Measurements from ENCODE around the gene ACBD6. TPM values are rescaled to one million over a fixed set of nuclear protein-coding genes. Genes with fewer than 3 reads are reported as not detected.
"Not testable (repeated sequence)": the region's sequence is repeated elsewhere in the genome, so short reads cannot be mapped to it uniquely, and the experiment has no call there.

The ACBD6 gene
- total RNA-seq (2014; rRNA removed; shearing (Covaris generic)) (27.3 and 45.9 TPM in 2 replicates), polyA plus RNA-seq (2016; fragmentation: Nextera tagmentation; extraction: Ambion mirVana) (41.0 and 44.2 TPM in 2 replicates)

DNA sequence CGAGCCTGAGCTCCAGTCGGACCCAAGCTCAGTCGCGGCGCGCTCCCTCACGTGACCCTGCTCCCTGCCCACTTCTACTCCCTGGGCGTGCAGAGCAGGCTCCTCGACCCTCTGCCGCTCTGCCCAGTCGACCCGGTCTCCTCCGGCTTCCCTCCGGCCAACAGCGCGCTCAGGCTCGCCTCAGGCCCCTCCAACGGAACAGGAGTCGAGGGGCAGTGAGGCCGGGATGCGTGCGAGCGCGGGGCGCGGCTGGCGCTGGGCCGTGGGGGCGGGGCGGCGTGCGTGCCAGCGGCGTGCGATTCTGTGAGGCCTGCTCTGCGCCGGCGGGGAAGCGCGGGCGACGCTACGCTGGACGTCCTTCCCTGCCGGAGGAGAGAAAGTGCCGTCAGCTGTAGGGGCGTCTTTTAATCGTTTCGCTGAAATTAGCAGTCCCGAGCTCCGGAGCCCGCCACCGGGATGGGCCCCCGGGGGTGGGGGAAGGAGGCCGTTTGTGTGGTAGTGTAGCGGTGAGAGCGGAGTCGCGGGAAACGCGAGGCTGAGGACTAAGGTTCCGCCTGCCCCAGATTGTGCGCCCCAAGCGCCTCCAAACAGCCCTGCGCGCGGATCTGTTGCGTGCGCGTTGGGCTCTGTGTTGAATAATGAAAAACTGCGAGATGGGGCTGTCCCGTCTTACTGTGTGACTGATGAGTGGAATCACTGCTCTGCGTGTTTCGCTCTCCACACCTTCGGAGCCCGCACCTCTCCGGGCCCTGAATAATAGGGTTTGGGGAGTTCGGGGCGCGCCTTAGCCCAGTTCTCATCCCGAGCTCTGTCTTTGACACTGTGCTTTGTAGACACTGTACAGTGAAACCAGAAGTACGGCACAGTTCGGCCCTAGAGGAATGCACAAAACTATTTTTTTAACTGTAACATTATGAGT lies at the start of gene ACBD6:
TSS of gene ACBD6 (minus strand) at position 217 of the 919 bp plus-strand sequence. CDS start 311 bp downstream, outside the sequence.
- Histone ChIP-seq H3K9ac (peak within 1 kb of the TSS; percentile 95), H3K27me3 (replicated peaks; ENCODE audit: insufficient read depth) (no peaks in the 10 kb centered on the region), H3K4me1 (ENCODE audit: insufficient read depth) (peaks cover 30% of the 10 kb centered on the region), H3K9me3 (ENCODE audit: low read depth) (no peaks in the 10 kb centered on the region), H3K9me2 (ENCODE audit: insufficient read depth) (no peaks in the 10 kb centered on the region), H2AFZ (peak within 1 kb of the TSS; percentile 99), H3F3A (ENCODE audit: insufficient read depth) (peaks cover 12% of the 10 kb centered on the region), H3K79me2 (ENCODE audit: insufficient read depth) (peaks cover 45% of the 10 kb centered on the region), H3K36me3 (ENCODE audit: low read depth) (0 out of 2 replicates have a peak, but pooled peaks cover 4% of the 10 kb centered on the region), H3K27ac (peak within 1 kb of the TSS; percentile 92), H4K20me1 (ENCODE audit: insufficient read depth) (no peaks in the 10 kb centered on the region), H3K4me2 (ENCODE audit: unreplicated experiment) (peak within 1 kb of the TSS; percentile 95), H3K4me3 (peak within 1 kb of the TSS; percentile 98)
- in situ Hi-C loops (cut with MboI), result no loop called here
- DNase-seq, result peak; percentile 96
- WGBS, 2 experiments (ENCODE audit: low coverage in 1 of 2, low lambda C conversion rate in 2 of 2, missing lambda C conversion rate in 2 of 2), result 1 to 2% methylated on average over 79 to 83 of the region's 83 CpGs
- TF ChIP-seq EZH2 (IDR thresholded peaks at IDR 0.05; ENCODE audit: insufficient read depth, poor library complexity, severe bottlenecking) (no peak), EZH2phosphoT487 (IDR thresholded peaks at IDR 0.05; ENCODE audit: insufficient read depth, low read depth) (no peak)

- in situ Hi-C loops (cut with MboI), result no loop called here
- 52 to 63% methylated on average over 1 of the region's 1 CpG for WGBS, 2 experiments (ENCODE audit: low coverage in 1 of 2, low lambda C conversion rate in 2 of 2, missing lambda C conversion rate in 2 of 2)
- DNase-seq, result no peak
- Histone ChIP-seq H3K4me2 (ENCODE audit: unreplicated experiment) (no peak overlapping the region), H3K36me3 (ENCODE audit: low read depth) (no peaks in the 10 kb centered on the region), H3K9ac (no peak overlapping the region), H2AFZ (no peak overlapping the region), H3K4me1 (ENCODE audit: insufficient read depth) (no peaks in the 10 kb centered on the region), H3K27ac (no peak overlapping the region), H3K4me3 (no peak overlapping the region), H3K79me2 (ENCODE audit: insufficient read depth) (no peaks in the 10 kb centered on the region), H3K9me2 (ENCODE audit: insufficient read depth) (no peaks in the 10 kb centered on the region), H3F3A (ENCODE audit: insufficient read depth) (no peaks in the 10 kb centered on the region), H4K20me1 (ENCODE audit: insufficient read depth) (no peaks in the 10 kb centered on the region), H3K27me3 (replicated peaks; ENCODE audit: insufficient read depth) (no peaks in the 10 kb centered on the region), H3K9me3 (ENCODE audit: low read depth) (no peaks in the 10 kb centered on the region)
- no peak for TF ChIP-seq EZH2 (IDR thresholded peaks at IDR 0.05; ENCODE audit: insufficient read depth, poor library complexity, severe bottlenecking)
- TF ChIP-seq EZH2phosphoT487 (IDR thresholded peaks at IDR 0.05; ENCODE audit: insufficient read depth, low read depth), result no peak
These were observed 49.6 kb upstream of the ACBD6 start for GRCh38 chr1:180551997-180552396.

DNA sequence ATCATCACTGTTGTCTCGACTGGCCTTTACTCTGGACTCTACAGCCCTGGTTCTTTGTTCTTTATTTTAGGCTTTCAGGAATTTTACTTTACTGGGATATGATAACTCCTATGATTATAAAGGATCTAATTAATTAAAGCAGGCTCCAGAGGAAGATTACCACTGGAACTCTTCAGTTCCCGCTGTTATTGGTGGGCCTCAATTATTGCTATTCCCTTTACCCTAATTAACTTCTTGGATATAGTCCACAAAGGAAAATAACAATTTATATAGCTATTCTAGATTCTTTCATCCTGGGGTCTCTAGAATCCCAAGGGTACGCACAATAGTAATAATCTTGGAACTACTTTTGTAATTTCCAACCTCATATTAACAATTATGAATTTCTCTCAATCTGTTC lies 47.9 kb upstream of the ACBD6 start:
- in situ Hi-C loops (cut with MboI), result no loop called here
- Histone ChIP-seq H3F3A (ENCODE audit: insufficient read depth) (no peaks in the 10 kb centered on the region), H4K20me1 (ENCODE audit: insufficient read depth) (no peaks in the 10 kb centered on the region), H3K4me3 (no peak overlapping the region), H3K36me3 (ENCODE audit: low read depth) (no peaks in the 10 kb centered on the region), H3K4me2 (ENCODE audit: unreplicated experiment) (no peak overlapping the region), H3K9me2 (ENCODE audit: insufficient read depth) (no peaks in the 10 kb centered on the region), H3K9me3 (ENCODE audit: low read depth) (no peaks in the 10 kb centered on the region), H3K27ac (no peak overlapping the region), H3K9ac (no peak overlapping the region), H3K4me1 (ENCODE audit: insufficient read depth) (no peaks in the 10 kb centered on the region), H3K27me3 (replicated peaks; ENCODE audit: insufficient read depth) (no peaks in the 10 kb centered on the region), H3K79me2 (ENCODE audit: insufficient read depth) (no peaks in the 10 kb centered on the region), H2AFZ (no peak overlapping the region)
- no peak for TF ChIP-seq EZH2phosphoT487 (IDR thresholded peaks at IDR 0.05; ENCODE audit: insufficient read depth, low read depth)
- no peak for TF ChIP-seq EZH2 (IDR thresholded peaks at IDR 0.05; ENCODE audit: insufficient read depth, poor library complexity, severe bottlenecking)
- WGBS, 2 experiments (ENCODE audit: low coverage in 1 of 2, low lambda C conversion rate in 2 of 2, missing lambda C conversion rate in 2 of 2), result 64 to 71% methylated on average over 3 of the region's 3 CpGs
- no peak for DNase-seq

- H3K4me1 ChIP-seq (ENCODE audit: insufficient read depth); H3K36me3 ChIP-seq (ENCODE audit: low read depth); H3K9ac ChIP-seq; in situ Hi-C loops (cut with MboI); H3K4me3 ChIP-seq; H3F3A ChIP-seq (ENCODE audit: insufficient read depth); H3K9me2 ChIP-seq (ENCODE audit: insufficient read depth); H3K79me2 ChIP-seq (ENCODE audit: insufficient read depth); H2AFZ ChIP-seq; H3K27me3 ChIP-seq (replicated peaks; ENCODE audit: insufficient read depth); H3K27ac ChIP-seq; H3K9me3 ChIP-seq (ENCODE audit: low read depth); H4K20me1 ChIP-seq (ENCODE audit: insufficient read depth); H3K4me2 ChIP-seq (ENCODE audit: unreplicated experiment); DNase-seq: not testable (repeated sequence)
- WGBS, 2 experiments (ENCODE audit: low coverage in 1 of 2, low lambda C conversion rate in 2 of 2, missing lambda C conversion rate in 2 of 2), result 65 to 66% methylated on average over 8 of the region's 8 CpGs
These were observed 47.4 kb upstream of the ACBD6 start for GRCh38 chr1:180549770-180550169.

Data from GM23248 (cell line).